HepG2 (cell line): ENCODE results near the gene MICAL3. TPM values are rescaled to one million over a fixed set of nuclear protein-coding genes. Genes with fewer than 3 reads are reported as not detected.

Source experiments
- CBX2 ChIP-seq, 2 experiments: fragments of 200-600 bp in 1 of 2; sonication (generic); formaldehyde crosslinking in 1 of 2; IDR thresholded peaks; 2 replicates each; pipeline versions ENCODE4 v1.7.0 to v1.8.1; 2018 to 2022; ENCODE audit warnings: low read depth in 2 of 2, low read length in 1 of 2, mild to moderate bottlenecking in 1 of 2, missing genetic modification reagents in 1 of 2
- CREB3 ChIP-seq: sonication (generic); formaldehyde crosslinking; IDR thresholded peaks from 2 replicates; pipeline ENCODE4 v1.5.0; 2020; ENCODE audit warnings: missing genetic modification reagents
- ELF3 ChIP-seq: IDR thresholded peaks from 2 replicates; pipeline ENCODE4 v1.6.1; 2016; ENCODE audit warnings: missing genetic modification reagents, missing compliant biosample characterization
- ETV5 ChIP-seq: IDR thresholded peaks from 2 replicates; pipeline ENCODE4 v1.6.1; 2018; ENCODE audit warnings: missing biosample characterization, missing genetic modification reagents, inconsistent platforms, borderline replicate concordance
- GABPA ChIP-seq, 2 experiments: IDR thresholded peaks; 2 replicates each; pipeline ENCODE4 v1.6.1; 2011 to 2016; ENCODE audit warnings: low read depth in 2 of 2, low read length in 1 of 2, missing biosample characterization in 1 of 2, missing genetic modification characterization in 1 of 2
- ISX ChIP-seq: sonication (generic); formaldehyde crosslinking; conservative IDR thresholded peaks from 2 replicates; pipeline ENCODE4 v1.5.0; 2020; ENCODE audit warnings: missing genetic modification reagents
- MED1 ChIP-seq: sonication (generic); formaldehyde crosslinking; IDR thresholded peaks from 2 replicates; pipeline ENCODE4 v1.4.0; 2020; ENCODE audit warnings: missing genetic modification reagents
- MYPOP ChIP-seq: sonication (generic); formaldehyde crosslinking; IDR thresholded peaks from 2 replicates; pipeline ENCODE4 v1.8.1; 2023; ENCODE audit warnings: mild to moderate bottlenecking, moderate library complexity, missing genetic modification reagents
- NCOR1 ChIP-seq: fragments of 200-600 bp; sonication (generic); IDR thresholded peaks from 2 replicates; pipeline ENCODE4 v1.7.0; 2017; ENCODE audit warnings: antibody characterized with exemption, low read length, borderline replicate concordance
- NFYC ChIP-seq: IDR thresholded peaks from 2 replicates; pipeline ENCODE4 v1.6.1; 2016; ENCODE audit warnings: missing genetic modification reagents, missing compliant biosample characterization
- POLR2AphosphoS2 ChIP-seq: IDR thresholded peaks from 2 replicates; pipeline ENCODE4 v1.6.1; 2011; ENCODE audit warnings: low read depth, low read length, improper control_type of control experiment
- RAD51 ChIP-seq: fragments of 450-650 bp; IDR thresholded peaks from 2 replicates; pipeline ENCODE4 v1.6.1; 2016; ENCODE audit warnings: borderline replicate concordance
- RFXANK ChIP-seq: IDR thresholded peaks from 2 replicates; pipeline ENCODE4 v1.6.1; 2016
- RXRB ChIP-seq: IDR thresholded peaks from 2 replicates; pipeline ENCODE4 v1.6.1; 2016; ENCODE audit warnings: borderline replicate concordance, missing genetic modification reagents, missing compliant biosample characterization
- SMC3 ChIP-seq: IDR thresholded peaks from 2 replicates; pipeline ENCODE4 v1.6.1; 2011; ENCODE audit warnings: low read length, improper control_type of control experiment
- THAP11 ChIP-seq: IDR thresholded peaks from 2 replicates; pipeline ENCODE4 v1.6.1; 2016; ENCODE audit warnings: missing biosample characterization, missing genetic modification reagents
- ZFP62 ChIP-seq: sonication (generic); formaldehyde crosslinking; IDR thresholded peaks from 2 replicates; pipeline ENCODE4 v1.4.0; 2020; ENCODE audit warnings: missing genetic modification reagents
- ZMYM2 ChIP-seq: sonication (generic); formaldehyde crosslinking; IDR thresholded peaks from 2 replicates; pipeline ENCODE4 v1.8.0; 2022; ENCODE audit warnings: mild to moderate bottlenecking, missing genetic modification reagents
- ZNF296 ChIP-seq: sonication (generic); formaldehyde crosslinking; conservative IDR thresholded peaks from 2 replicates; pipeline ENCODE4 v1.5.0; 2020; ENCODE audit warnings: mild to moderate bottlenecking, missing genetic modification reagents
- ZNF431 ChIP-seq: sonication (generic); formaldehyde crosslinking; IDR thresholded peaks from 2 replicates; pipeline ENCODE4 v1.9.0; 2022; ENCODE audit warnings: missing genetic modification reagents, low read depth, mild to moderate bottlenecking, borderline replicate concordance
- ZNF512 ChIP-seq: sonication (generic); formaldehyde crosslinking; IDR thresholded peaks from 2 replicates; pipeline ENCODE4 v1.4.0; 2020; ENCODE audit warnings: mild to moderate bottlenecking, missing genetic modification reagents
- ZNF547 ChIP-seq: sonication (generic); formaldehyde crosslinking; IDR thresholded peaks from 2 replicates; pipeline ENCODE4 v1.5.1; 2020; ENCODE audit warnings: mild to moderate bottlenecking, missing genetic modification reagents
- ZNF549 ChIP-seq: sonication (generic); formaldehyde crosslinking; IDR thresholded peaks from 2 replicates; pipeline ENCODE4 v1.5.0; 2020; ENCODE audit warnings: missing genetic modification reagents
- ZNF678 ChIP-seq: sonication (generic); formaldehyde crosslinking; IDR thresholded peaks from 2 replicates; pipeline ENCODE4 v1.4.0; 2020; ENCODE audit warnings: mild to moderate bottlenecking, missing genetic modification reagents
- ZNF773 ChIP-seq: sonication (generic); formaldehyde crosslinking; IDR thresholded peaks from 2 replicates; pipeline ENCODE4 v1.4.0; 2020; ENCODE audit warnings: missing genetic modification reagents, borderline replicate concordance
- ZNF883 ChIP-seq: sonication (generic); formaldehyde crosslinking; IDR thresholded peaks from 2 replicates; pipeline ENCODE4 v1.5.1; 2020; ENCODE audit warnings: mild to moderate bottlenecking, missing genetic modification reagents; ENCODE audit errors: not compliant biosample characterization
- polyA plus RNA-seq, 8 experiments: library from polyadenylated mRNA; depleted of rRNA in 3 of 8; stranded (reverse) in 7 of 8; unstranded in 1 of 8; fragments of >200 nt; fragmentation: Illumina TruSeq in 4 of 8; extraction: Trizol in 4 of 8; gene quantifications; 2 replicates each; pipeline versions ENCODE4 v1.2.1 to v1.2.3, GENCODE V29; 2011 to 2016; ENCODE audit warnings: low read depth in 4 of 8, missing spikeins in 1 of 8, mixed read lengths in 1 of 8; ENCODE audit not compliant: insufficient read depth in 1 of 8
- total RNA-seq, 5 experiments: library from RNA; depleted of rRNA; stranded (reverse); fragments of >200 nt; fragmentation: Illumina TruSeq; extraction: Trizol; gene quantifications; 2 replicates each; pipeline ENCODE4 v1.2.3, GENCODE V29; 2016; ENCODE audit warnings: low read depth in 1 of 5
- TF ChIP-seq, protein P1 (sequence below): sonication (generic); formaldehyde crosslinking; IDR thresholded peaks from 2 replicates; pipeline ENCODE4 v1.5.0; 2020; ENCODE audit warnings: missing genetic modification reagents

MICAL3 gene
- total and polyA plus RNA-seq, 2 of the 13 experiments (the other 11 are each of a cell fraction or from before 2014, with no cell fraction given), result 5.3 to 12.5 TPM

DNA sequence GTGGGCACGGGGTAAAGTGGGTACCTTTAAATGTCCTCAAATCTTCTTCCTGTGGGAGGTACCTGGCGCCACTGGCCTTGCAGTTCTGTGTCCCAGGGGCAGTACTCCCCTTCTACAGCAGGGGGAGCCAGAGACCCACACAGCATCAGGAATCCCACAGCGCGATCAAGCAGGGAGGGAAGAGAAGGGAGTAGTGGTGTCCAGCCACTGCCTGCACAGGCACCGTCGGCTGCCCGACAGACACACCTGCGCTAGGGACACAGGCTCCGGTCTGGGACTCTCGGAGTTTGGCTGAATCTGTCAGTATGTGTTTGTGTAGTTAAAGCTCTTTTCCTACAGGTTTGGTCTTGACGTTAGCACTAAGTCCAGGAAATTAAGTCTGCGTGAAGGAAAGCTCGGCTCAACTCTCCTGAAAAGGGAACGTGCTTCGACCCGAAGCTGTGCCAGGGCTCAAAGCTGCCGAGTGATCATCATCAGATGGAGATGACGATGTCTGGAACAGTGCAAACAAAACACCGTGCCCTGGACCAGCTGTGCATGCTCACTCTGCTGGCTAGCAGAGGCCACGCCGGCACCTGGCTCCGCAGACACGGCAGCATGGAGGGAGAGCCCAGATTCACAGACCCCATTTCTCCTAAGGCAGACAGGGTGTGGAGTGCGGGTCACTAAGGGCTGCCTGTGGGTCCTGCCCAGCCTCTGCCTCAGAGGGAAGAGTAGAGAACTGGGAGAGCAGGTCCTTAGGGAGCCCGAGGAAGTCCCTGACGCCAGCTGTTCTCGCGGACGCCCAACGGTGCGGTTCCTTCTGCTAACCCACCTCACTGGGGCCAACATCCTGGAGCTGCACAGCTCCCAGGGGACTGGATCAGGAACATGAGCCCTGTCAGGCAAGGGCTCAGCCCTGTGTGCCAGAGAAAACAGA is 194.1 kb downstream of the MICAL3 start (continued):
- TF ChIP-seq SMC3, result peak; percentile 95
- no peak for TF ChIP-seq CREB3 (CRISPR knock-in tag)
- peak; percentile 18; the same call in 1 of the 2 replicates for TF ChIP-seq MED1 (CRISPR knock-in tag)
- no peak for TF ChIP-seq ZNF678 (CRISPR knock-in tag)
- TF ChIP-seq GABPA (IDR thresholded peaks at IDR 0.05; ENCODE audit: low read depth, low read length), result no peak
- TF ChIP-seq GABPA (CRISPR knock-in tag; IDR thresholded peaks at IDR 0.05; ENCODE audit: low read depth), result no peak
- no peak for TF ChIP-seq ZFP62
- no peak for TF ChIP-seq ELF3 (CRISPR knock-in tag)
- TF ChIP-seq ZNF296 (CRISPR knock-in tag), result no peak
- TF ChIP-seq NFYC, result no peak
- 0 out of 2 replicates have a peak, but pooled peaks have one; percentile 11 for TF ChIP-seq ETV5
- peak; percentile 59; the same call in 1 of the 2 replicates for TF ChIP-seq THAP11 (CRISPR knock-in tag)
- TF ChIP-seq, protein P1, sequence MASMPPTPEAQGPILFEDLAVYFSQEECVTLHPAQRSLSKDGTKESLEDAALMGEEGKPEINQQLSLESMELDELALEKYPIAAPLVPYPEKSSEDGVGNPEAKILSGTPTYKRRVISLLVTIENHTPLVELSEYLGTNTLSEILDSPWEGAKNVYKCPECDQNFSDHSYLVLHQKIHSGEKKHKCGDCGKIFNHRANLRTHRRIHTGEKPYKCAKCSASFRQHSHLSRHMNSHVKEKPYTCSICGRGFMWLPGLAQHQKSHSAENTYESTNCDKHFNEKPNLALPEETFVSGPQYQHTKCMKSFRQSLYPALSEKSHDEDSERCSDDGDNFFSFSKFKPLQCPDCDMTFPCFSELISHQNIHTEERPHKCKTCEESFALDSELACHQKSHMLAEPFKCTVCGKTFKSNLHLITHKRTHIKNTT (CRISPR knock-in tag), result no peak
- no peak for TF ChIP-seq CBX2 (IDR thresholded peaks at IDR 0.05; ENCODE audit: low read depth, low read length)
- no peak for TF ChIP-seq CBX2 (CRISPR knock-in tag; IDR thresholded peaks at IDR 0.05; ENCODE audit: low read depth)
- TF ChIP-seq ZMYM2 (CRISPR knock-in tag), result no peak
- TF ChIP-seq ZNF549 (CRISPR knock-in tag), result no peak
- TF ChIP-seq ZNF512 (CRISPR knock-in tag), result no peak
- TF ChIP-seq RXRB (CRISPR knock-in tag), result no peak
- TF ChIP-seq ZNF883, result no peak
- TF ChIP-seq ISX (CRISPR knock-in tag), result no peak
- no peak for TF ChIP-seq POLR2AphosphoS2
- TF ChIP-seq NCOR1, result no peak
- no peak for TF ChIP-seq RFXANK (CRISPR knock-in tag)
- TF ChIP-seq ZNF547 (CRISPR knock-in tag), result no peak
- TF ChIP-seq ZNF431 (CRISPR knock-in tag), result no peak
- TF ChIP-seq MYPOP, result 0 out of 2 replicates have a peak, but pooled peaks have one; percentile 42
- no peak for TF ChIP-seq RAD51
- no peak for TF ChIP-seq ZNF773 (CRISPR knock-in tag)
